HG02798 (cell line): ENCODE measurements around the gene ROBO4.

Source experiments
- ATAC-seq: cut with Tn5 transposase; IDR thresholded peaks from one replicate; pipeline ENCODE4 v1.9.1; 2021; ENCODE audit warnings: mild to moderate bottlenecking; ENCODE audit not compliant: unreplicated experiment, poor library complexity

Gene ROBO4

DNA sequence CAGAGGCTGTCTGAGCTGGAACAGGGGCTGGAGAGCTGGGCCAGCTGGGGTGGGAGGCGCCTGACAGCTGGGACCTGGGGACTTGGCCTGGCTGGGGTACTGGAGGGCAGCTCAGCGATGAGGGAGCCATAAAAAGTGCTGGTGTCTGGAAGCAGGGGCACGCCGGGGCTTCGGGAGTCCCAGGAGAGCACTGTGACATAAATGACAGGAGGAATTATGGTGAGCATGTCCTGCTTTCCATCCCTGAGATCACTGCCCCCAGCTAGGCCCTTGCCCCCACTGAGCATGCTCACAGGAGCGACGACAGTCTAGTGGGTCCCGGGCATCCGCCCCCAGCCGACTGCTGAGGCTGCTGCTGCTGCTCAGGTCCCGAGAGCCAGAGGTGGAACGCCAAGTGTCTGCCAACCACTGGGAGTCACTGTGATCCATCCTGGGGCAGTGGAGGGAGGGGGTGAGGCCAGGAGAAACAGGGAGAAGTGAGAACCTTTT lies 6.2 kb downstream of the ROBO4 start:
- no peak for ATAC-seq

GRCh38 chr11:124890683-124891372 lies 6.8 kb downstream of the ROBO4 start:
- no peak for ATAC-seq

- no peak for ATAC-seq
Measured at GRCh38 chr11:124890151-124890550, 7.5 kb downstream of the ROBO4 start.

- no peak for ATAC-seq
Measured at GRCh38 chr11:124889191-124890091, 8.2 kb downstream of the ROBO4 start.

DNA sequence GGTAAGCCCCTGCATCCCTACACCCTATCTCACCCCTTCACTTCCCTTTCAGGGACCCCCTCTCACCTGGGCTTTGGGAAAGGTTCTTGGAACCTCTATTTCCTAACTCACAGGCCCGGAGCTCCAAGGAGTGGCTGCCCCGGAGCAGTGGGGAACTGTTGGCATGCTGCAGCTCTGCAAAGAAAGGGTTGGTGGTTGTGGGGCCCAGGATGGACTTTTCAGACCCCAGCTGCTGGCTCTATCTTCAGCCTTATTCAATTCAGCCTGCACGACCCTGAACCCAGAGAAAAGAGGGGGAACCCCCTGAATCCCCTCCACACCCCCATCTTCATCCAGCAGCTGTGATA lies 10.0 kb downstream of the ROBO4 start:
- no peak for ATAC-seq

GRCh38 chr11:124886978-124887666 lies 10.5 kb downstream of the ROBO4 start:
- no peak for ATAC-seq

- ATAC-seq: no peak
Measured at GRCh38 chr11:124886476-124886875, 11.2 kb downstream of the ROBO4 start.

- no peak for ATAC-seq
Measured at GRCh38 chr11:124884869-124885479, 12.7 kb downstream of the ROBO4 start.

DNA sequence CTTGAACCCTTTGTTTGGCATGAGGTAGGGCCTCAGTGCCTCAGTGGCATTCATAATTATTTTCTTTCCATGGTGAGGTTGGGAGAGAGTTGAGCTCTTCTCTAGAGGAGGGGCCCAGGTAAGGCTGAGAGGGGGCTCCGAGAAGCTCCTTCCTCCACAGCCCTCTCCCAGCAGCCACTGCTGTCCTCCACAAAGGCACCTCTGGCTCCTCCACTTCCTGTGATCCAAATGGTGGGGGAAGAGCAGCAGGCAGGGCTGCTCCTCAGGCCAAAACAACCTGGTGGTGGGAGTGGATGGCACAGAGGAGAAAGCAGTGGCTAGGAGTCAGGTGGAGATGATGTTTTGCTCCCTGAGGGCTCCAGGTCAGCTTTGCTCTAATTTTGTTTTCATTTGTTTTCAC lies 13.3 kb downstream of the ROBO4 start:
- ATAC-seq: no peak

GRCh38 chr11:124882339-124883071 lies 15.2 kb downstream of the ROBO4 start:
- ATAC-seq: no peak

- no peak for ATAC-seq
Measured at GRCh38 chr11:124880958-124881357, 16.7 kb downstream of the ROBO4 start.

GRCh38 chr11:124880290-124880611 lies 17.4 kb downstream of the ROBO4 start:
- no peak for ATAC-seq

GRCh38 chr11:124879493-124880289 lies 18.0 kb downstream of the ROBO4 start:
- no peak for ATAC-seq

GRCh38 chr11:124878759-124879492 lies 18.7 kb downstream of the ROBO4 start:
- no peak for ATAC-seq

GRCh38 chr11:124877910-124878758 lies 19.5 kb downstream of the ROBO4 start:
- ATAC-seq: no peak

DNA sequence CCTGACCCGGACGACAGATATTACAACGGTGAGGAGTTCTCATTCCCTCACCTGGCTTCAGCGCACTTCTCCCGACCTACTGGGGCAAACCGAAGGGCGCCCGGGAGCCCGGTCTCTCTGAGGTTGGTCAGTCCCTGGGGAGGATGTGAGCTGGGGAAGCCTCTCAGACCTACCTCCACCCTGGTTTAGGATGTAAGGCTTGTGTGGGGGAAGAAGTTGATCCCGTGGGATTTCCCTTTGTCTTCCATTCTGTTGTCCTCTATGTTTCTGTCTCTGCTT lies 20.1 kb downstream of the ROBO4 start:
- no peak for ATAC-seq

GRCh38 chr11:124876818-124877630 lies 20.6 kb downstream of the ROBO4 start:
- ATAC-seq: no peak
